ENCODE measurements around the gene ANKS1A. TPM values are rescaled to one million over a fixed set of nuclear protein-coding genes. Genes with fewer than 3 reads are reported as not detected.
"Not testable (repeated sequence)": the region's sequence is repeated elsewhere in the genome, so short reads cannot be mapped to it uniquely, and the experiment has no call there.

ANKS1A gene
- total RNA-seq, 4 donors from 2014 or later: 25.7 to 49.7 (median 28.1) TPM

DNA sequence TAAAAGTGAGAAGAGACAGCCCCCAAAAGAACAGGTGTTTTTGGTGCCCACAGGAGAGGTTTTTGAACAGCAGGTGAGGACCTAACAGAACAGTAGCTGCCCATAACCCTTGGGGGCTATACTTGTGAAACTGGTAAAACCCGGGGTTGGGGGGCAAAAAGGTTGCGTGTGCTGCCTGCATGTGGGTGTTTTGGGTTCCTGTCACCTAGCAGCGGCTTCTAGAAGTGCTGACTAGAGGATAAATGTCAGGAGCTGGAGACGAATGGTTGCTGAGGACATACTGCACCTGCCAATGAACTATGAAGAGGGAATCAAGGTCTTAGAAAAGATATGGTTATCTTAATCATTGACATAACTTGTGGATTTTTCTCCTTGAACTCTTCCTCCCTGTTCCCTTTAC, 17.2 kb upstream of the ANKS1A start:
- DNase-seq (ENCODE audit: low spot score) (no peak), ATAC-seq (ENCODE audit: low FRiP score) (no peak)
- TF ChIP-seq, protein P1, sequence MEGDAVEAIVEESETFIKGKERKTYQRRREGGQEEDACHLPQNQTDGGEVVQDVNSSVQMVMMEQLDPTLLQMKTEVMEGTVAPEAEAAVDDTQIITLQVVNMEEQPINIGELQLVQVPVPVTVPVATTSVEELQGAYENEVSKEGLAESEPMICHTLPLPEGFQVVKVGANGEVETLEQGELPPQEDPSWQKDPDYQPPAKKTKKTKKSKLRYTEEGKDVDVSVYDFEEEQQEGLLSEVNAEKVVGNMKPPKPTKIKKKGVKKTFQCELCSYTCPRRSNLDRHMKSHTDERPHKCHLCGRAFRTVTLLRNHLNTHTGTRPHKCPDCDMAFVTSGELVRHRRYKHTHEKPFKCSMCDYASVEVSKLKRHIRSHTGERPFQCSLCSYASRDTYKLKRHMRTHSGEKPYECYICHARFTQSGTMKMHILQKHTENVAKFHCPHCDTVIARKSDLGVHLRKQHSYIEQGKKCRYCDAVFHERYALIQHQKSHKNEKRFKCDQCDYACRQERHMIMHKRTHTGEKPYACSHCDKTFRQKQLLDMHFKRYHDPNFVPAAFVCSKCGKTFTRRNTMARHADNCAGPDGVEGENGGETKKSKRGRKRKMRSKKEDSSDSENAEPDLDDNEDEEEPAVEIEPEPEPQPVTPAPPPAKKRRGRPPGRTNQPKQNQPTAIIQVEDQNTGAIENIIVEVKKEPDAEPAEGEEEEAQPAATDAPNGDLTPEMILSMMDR (IDR thresholded peaks at IDR 0.05): no peak

- DNase-seq (ENCODE audit: low spot score) (no peak), ATAC-seq (ENCODE audit: low FRiP score) (no peak)
- TF ChIP-seq, protein P1 (IDR thresholded peaks at IDR 0.05): no peak
Observed at GRCh38 chr6:34872332-34872731, 16.7 kb upstream of the ANKS1A start.

GRCh38 chr6:34875292-34876213, 13.5 kb upstream of the ANKS1A start:
- DNase-seq (ENCODE audit: low spot score): no peak
- TF ChIP-seq, protein P1 (IDR thresholded peaks at IDR 0.05): no peak
- no peak for ATAC-seq (ENCODE audit: low FRiP score)

DNA sequence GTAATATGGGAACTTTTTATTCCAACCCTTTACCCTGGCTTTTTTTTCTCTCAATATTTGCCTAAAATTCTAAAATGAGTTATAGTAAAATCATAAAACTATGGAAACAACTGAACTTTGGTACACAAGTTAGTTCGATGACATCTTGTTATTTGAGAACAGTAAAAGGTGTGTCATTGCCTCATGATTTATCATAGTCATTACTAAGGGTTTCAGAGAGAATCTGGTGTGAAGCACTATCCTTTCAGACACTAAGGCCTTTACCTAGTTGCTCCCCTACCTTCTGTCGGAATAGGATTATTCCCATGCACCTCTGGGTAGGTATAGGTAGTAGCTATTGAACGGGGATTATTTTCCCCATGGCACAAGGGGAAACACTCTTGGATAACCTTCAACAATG, 12.6 kb upstream of the ANKS1A start:
- TF ChIP-seq, protein P1 (IDR thresholded peaks at IDR 0.05): no peak
- DNase-seq (ENCODE audit: low spot score) (no peak), ATAC-seq (ENCODE audit: low FRiP score) (no peak)

DNA sequence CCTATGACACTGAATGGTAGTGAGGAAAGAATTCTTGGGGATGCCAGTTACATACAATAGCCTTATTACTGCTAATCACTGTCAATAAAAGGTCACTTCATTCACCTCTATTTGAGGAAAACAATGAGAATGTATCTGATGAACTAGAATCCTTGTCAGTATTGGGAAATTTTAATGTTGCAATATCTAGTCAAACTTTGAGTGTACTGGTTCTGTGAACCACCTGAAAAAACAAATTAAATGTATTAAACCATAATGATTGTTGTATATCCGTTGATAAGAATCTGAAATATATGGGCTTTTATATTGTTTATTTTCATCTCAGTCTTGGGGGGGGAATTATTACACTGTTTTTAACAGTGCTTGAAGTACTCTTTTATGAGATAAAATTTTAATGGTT, 11.8 kb upstream of the ANKS1A start:
- DNase-seq (ENCODE audit: low spot score) (no peak), ATAC-seq (ENCODE audit: low FRiP score) (no peak)
- TF ChIP-seq, protein P1 (IDR thresholded peaks at IDR 0.05): no peak

GRCh38 chr6:34877869-34878485, 11.1 kb upstream of the ANKS1A start:
- TF ChIP-seq, protein P1 (IDR thresholded peaks at IDR 0.05): no peak
- no peak for ATAC-seq (ENCODE audit: low FRiP score)
- DNase-seq (ENCODE audit: low spot score): no peak

DNA sequence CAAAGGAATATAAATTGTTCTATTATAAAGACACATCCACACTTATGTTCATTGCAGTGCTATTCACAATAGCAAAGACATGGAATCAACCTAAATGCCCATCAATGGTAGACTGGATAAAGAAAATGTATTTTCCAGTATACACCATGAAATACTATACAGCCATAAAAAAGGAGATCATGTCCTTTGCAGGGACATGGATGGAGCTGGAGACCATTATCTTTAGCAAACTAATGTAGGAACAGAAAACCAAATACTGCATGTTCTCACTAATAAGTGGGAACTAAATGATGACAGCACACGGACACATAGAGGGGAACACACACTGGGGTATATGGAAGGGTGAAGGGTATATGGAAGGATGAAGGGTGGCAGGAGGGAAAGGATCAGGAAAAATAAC, 5.0 kb upstream of the ANKS1A start:
- ATAC-seq (ENCODE audit: low FRiP score); DNase-seq (ENCODE audit: low spot score): not testable (repeated sequence)
